GM18499 (cell line): ENCODE results near the gene EVC2.
"Not testable (repeated sequence)": the region's sequence is repeated elsewhere in the genome, so short reads cannot be mapped to it uniquely, and the experiment has no call there.

ENCODE experiments used
- ATAC-seq: cut with Tn5 transposase; IDR thresholded peaks from one replicate; pipeline ENCODE4 v1.9.1; 2021; ENCODE audit warnings: moderate number of reproducible peaks; ENCODE audit not compliant: insufficient read depth, unreplicated experiment

Gene EVC2

DNA sequence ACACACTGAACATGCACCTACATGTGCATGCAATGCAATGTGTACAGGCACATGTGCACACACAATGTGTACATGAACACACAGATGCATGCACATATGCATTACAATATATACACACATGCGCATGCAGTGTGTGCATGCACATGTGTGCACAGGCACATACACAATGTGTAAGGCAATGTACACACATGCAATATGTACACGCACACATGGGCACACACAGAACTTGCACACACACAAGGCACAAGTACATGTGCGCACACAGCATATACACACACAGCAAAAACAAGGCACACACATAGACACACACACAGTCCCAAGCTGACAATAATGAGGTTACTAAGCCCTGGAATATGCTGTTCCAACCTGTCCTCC is 76.3 kb downstream of the EVC2 start:
- no peak for ATAC-seq

DNA sequence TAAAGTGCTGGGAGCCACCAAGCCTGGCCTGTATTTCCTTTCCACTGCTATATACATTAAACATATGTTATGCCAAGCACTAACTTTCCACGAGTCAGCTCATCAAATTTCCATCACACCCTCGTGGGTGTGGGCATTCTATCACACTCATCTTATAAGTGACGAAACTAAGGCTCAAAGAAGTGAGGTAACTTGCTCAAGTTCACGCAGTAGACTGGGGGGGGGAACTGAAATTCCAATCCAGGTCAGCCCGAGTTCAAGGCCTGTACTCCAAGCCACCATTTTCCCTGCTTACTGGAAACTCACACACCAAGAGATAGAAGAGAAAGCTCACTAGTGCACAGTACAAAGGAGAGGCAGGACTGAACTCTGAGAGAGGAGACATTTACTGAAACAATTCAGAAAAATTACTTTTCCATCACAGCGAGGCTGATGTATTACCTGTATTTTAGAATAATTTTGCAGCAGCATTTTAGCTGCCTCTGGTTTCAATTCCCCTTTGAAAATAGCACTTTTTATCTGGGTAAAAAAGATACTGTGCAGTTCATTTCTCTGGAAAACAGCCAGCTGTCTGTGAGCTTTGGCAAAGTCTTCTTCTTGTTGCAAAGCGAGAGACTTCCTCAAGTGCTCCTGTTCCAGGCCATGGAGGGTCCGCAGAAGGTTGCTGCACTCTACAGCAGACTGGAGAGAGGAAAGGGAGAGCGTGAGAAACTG is 76.8 kb downstream of the EVC2 start:
- ATAC-seq: no peak

DNA sequence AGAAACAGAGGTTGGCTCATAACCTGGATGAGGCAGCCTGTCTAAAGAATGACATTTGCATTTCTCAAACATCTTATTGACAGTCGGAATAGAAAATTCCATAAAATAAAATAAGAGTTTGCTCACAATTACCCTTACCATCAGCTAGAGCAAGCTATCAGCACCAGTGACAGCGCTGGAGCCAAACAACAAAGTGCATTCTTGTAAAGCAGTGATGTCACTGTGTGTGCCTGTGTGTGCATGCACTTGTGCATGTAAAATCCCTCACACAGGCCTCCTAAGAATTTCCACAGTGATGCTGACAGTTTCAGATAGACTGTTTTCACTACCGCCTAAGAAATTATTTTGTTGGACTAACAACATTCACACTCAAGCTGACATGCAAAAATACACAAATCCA is 77.6 kb downstream of the EVC2 start:
- no peak for ATAC-seq

DNA sequence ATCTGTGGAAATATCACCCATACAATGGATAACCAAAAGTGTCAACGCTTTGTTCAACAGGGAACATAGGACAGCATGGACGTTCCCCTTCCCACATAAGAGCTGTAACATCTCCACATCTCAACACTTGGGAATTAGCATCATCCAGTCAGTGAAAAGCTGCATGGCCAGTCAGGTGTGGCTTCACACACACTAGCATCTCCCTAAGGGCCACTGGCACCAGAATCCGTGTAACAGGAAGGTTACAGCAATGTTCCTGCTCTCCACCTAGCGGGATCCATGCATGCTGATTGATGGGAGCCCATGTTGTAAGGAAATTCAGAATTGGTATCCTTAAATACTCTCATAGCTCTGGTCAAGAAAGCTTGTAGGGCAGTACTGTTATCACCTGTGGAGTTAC is 78.8 kb downstream of the EVC2 start:
- ATAC-seq: no peak

DNA sequence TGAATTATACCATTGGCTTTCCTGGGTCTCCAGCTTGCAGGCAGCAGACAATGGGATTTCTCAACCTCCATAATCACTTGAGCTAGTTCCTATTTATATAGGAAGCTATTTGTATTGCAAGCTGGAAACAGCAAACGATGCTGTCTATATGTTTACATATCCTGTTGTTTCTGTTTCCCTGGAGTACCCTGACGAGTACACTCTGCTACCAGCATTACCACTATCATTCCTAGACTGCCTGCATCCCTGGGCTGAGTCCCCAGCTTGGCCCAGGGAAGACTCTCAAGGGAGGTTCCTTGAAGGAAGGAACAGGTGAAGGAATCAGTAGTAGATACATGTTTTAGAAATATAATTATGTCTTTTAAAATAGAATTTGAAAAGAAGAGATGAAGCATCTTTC is 81.4 kb downstream of the EVC2 start:
- no peak for ATAC-seq

DNA sequence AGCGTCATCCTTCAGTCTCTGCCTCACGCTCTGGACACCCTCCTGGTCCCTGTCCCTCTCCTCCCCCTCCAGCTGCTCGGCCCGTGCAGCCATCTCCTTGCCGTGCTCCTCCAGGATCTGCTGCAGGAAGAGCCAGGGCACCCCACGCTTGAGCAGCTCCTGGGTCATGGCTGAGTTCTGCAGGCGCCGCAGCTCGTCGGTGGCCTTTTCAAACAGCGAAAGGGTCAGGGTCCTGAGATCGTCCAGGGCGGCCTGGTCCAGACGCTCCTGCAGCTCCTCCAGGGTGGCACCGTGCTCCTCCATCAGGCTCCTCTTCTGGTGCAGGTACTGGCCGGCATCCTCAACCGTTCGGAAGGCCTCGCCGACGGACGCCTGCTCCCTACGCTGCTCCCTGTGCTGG is 85.8 kb downstream of the EVC2 start:
- ATAC-seq: no peak

DNA sequence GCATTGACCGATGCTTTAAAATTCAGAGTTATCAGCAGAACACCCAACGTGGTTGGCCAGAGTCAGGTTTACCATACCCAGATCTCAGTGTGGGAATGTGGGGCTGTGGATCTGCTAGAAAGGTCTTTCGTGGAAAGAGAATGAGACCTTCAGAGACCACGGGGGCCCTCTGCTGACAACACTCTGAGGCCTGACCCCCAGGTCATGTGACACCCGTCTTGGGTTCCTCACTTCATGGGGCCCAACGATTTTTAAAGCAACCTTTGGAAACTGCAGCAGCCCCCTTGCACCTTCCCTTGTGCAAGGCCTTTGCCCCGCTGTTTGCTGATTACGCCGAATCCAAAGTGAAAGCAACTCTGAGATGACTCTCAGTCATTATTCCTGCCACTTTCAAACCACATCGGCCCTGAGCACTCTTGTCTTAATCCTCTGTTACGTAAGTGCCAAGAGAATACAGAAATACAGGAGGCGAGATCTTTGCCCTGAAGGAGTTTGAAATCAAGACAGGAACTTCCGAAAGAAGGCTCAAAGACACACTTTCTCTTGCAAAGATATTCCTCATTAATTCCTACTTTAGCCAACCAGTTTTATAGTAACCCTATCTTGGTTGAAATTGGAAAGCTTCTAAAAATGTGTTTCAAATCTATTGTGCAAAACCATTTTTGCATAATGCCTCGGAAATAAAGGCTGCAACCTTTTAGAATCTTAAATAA is 88.3 kb downstream of the EVC2 start:
- no peak for ATAC-seq

DNA sequence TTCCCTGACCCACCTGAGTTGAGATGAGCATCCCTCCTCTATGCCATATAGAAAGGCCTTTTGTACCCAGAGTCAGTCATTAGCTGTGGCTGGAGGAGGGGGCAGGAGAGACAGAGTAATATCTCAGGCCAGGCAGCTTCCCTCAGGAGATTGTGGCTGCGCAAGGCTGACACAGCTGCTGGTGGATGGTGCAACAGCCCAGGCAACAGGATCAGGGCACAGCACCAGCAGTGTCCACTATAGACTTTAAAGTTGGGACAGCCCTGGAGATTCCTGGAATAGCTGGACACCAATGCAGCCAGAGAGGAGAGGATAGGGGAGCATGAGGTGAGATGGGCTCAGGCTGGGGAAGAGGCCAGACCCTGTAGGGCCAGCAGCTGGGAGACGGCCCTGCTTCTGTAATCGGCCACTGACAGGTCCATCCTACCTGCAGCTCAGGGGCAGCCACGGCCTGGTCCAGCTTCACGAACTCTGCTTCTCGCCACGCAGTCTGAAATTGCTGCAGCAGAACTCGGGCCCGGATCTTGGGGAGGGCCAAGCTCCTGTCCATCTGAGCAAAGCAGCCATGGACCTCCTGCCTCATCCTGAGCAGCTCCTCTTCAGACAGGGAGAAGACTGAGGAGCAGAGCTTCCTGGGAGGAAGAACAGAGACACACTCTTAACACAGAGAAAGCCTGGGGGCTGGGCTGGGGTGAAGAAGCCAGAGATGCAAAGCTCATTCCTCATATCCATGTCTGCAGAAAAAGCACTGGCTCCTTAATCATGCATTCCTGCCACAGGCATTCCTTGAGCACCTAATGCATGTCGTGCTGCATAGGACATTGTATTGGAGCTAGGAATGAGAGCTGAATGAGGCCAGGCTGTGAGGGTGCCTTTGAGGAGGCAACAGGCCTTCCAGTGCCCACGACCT is 90.1 kb downstream of the EVC2 start:
- ATAC-seq: no peak

DNA sequence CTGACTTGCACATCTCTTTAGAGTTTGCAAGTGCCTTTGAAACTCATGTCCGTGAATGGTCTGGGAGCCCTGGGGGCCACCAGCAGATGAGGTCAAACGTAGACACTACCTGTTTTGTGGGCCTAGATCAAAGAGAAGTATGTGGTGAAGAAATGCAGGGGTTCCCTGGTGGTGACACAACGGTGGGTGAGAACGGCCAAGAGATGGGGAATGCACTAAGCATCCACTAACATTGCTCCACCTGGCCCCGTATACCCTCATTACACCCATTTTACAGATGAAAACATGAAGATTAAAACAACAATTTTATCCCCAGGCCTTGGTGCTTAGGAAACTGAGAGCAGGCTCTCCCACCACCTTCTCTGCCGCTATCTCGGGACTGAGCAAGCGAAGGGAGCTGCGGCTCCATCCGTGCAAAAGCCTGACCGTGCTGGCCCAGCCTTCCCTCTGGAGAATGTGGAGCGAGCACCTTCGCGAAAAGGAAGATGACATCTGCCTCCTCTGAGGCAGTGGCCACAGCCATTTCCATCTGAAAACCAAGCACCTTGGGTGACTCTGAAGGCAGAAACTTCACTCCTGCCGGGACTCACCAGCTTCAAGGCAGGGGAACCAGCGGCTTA is 91.9 kb downstream of the EVC2 start:
- ATAC-seq: no peak

DNA sequence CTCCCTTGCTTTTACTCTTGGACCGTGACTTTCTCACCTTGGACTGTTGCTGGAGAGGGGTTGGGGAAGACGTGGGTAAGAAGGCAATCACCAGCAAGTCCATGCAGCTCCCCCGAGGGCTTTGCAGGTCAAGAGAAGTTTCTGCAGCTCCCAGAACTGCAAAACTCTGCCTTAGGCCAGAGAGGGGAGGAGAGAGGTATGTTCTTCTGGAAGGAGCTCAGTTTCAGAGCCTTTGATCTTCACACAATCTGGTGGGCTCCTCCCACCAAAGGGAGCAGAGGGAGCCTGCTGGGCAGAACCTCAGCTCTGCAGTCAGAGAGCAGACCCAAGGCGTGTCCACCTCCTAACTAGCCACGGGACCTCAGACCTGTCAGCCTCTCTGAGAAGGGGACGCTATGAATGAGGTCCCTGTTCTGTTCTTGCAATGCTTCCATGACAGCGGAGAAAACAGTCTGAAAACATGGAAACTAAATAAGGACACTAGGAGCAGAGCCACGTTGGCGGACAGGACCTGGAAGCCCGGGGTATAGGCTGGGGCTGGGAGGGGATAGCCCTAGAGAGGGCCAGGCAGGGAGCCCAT is 92.8 kb downstream of the EVC2 start:
- no peak for ATAC-seq

DNA sequence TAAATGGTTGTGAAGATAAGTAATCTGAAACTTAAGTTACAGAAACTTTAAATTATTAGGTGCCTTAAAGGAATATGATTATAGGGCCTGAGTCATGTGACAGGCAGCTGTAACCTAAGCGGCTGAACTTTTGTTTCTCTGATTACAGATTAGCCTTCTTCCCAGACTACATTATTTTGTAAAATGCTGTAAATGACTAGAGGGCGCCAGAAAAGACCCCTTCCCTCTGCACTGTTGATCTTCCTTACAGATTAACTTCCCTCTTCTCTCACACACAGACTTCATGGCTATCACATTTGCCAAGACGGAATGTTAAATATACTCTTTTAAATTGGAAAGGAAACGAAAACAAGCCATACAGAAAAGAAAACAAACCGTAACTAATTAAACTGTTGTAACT is 96.6 kb downstream of the EVC2 start:
- no peak for ATAC-seq

DNA sequence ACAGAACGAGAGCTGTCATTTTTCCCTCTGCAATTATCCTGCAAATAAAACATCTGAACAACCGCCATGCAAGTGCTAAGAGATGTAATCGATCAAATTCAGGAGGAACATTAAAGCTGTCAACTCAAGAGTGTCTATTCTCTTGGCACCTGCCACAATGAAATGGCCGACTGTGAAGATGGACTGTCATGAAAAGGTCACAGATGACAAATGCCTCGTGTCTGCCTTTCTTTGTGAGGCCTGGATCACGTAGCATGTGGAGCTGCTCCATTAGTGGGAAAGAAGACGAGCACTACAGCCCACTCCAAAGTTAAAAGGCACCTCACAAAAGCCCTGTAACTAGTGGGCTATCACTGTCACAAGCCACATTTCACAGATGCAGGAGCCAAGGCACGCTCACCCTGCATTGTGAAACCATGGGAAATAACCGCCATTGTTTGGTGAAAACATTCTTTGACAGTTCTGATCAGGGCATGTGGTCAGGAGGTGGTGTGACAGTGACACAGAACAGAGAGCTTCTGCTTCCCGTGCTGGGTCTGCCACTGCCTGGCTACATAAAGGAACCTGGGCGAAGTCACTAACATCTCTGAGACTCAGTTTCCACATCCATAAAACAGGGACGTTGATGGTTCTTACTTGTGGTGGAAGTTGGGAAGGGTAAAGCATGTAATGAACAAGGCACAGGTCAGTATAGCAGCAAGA is 98.9 kb downstream of the EVC2 start:
- no peak for ATAC-seq

DNA sequence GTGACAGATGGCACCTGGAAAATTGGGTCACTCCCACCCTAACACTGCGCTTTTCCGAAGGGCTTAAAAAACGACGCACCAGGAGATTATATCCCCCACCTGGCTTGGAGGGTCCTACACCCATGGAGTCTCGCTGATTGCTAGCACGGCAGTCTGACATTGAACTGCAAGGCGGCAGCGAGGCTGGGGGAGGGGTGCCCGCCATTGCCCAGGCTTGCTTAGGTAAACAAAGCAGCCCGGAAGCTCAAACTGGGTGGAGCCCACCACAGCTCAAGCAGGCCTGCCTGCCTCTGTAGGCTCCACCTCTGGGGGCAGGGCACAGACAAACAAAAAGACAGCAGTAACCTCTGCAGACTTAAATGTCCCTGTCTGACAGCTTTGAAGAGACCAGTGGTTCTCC is 114.5 kb downstream of the EVC2 start:
- ATAC-seq: not testable (repeated sequence)

DNA sequence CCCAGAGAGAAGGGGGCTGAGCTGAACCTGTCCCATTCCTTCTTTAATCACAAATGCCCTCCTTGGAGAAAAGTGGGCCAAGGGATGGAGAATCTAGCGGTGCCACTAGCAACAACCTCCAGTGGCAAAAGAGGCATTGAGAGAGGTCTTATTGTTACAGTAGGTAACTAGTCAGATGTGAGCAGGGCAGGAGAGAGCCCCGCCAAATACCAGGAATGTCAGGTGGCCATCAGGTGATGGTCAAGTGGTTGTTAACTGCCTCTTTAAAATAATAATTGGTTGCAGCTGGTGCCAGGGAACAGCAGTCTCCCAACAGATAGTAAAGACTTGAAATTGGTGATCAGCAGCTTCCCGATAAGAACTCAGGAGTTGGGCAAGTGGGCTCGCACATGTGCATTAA is 116.1 kb downstream of the EVC2 start:
- no peak for ATAC-seq

DNA sequence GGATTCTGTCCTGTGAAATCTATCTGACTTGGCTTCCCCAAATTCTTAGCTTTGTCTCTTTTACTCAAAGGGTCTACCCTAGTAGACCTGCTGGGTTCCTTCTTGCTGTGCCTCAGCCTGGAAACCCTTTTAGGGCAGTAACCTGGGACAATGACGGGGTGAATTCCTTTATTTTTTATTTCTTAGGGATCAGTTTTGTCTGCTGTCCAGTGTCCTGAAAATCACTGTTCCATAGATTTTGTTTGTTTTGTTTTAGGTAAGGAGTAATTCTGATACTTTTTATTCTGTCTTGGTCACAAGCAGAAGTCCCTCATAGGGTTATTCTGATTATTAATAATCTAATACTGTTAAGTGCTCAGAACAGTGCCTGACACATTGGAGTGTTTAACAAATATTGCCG is 118.9 kb downstream of the EVC2 start:
- ATAC-seq: no peak

DNA sequence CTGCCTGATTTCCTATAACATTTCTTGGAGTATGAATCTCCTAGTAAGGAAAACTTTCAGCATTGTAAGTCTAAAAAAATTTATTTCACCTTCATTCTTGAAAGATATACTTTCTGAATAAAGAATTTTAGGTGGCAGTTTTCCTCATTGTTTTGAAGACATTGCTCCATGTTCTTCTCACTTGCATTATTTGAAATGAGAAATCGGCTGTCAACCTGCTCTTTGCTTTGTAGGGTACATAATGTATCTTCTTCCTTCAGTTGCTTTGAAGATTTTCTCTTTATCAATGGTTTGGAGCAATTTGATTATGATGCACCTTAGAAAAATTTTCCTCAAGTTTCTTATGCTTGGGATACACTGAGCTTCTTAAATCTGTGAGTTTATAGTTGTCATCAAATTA is 120.3 kb downstream of the EVC2 start:
- no peak for ATAC-seq

DNA sequence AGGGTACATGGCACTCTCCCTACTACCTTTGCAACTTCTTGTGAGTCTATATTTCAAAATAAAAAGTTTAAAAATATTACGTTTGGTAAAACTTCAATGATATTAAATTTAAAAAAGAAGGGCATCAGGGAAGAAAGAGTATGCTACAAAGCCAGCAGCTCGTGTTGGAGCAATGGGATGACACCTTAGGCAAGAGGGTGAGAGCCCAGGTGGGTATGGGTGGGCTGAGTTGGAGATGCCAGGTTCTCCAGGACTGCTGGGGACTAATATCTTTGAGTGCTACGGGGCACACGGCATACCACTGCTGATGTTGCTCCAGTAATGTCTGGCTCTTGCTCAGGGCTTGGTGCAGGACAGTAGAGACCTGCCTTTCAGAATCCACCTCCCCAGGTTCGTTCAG is 132.4 kb downstream of the EVC2 start:
- no peak for ATAC-seq

DNA sequence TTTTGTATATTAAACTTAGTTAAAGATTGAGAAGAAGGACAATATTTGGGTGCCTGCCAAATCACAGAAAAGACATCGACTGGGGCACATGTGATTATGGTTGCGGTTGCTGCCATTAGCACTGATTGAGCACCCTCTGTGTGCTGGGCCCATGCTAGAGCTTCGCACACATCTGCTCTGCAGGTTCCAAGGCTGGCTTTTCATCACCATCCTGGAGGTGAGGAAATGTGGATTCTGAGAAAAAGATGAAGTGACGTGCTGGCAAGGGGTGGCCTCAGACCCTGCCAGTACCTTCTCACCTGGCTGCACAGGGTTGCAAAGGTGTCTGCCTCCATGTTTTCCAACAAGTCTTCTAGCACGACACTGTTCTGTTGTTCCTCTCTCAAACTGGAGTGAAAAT is 134.0 kb downstream of the EVC2 start:
- ATAC-seq: no peak

DNA sequence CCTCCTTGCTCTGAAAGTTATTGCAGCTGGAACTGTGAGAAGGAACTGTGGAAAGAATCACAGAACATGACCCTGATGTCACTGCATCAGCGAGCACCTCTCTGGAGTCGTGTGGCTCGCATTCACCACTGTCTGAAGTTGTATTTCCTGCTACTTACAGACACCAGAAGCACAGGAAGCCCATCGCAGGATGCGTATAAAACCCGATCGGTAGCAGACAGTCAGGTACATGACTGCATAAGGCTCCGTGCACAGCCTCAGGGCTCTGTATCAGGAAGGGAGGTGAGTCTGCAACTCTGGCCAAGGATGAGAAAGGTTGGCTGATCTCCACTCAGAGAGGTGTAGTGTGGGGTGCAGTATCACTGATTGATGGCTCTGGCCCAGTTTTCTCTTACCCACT is 134.4 kb downstream of the EVC2 start:
- no peak for ATAC-seq

DNA sequence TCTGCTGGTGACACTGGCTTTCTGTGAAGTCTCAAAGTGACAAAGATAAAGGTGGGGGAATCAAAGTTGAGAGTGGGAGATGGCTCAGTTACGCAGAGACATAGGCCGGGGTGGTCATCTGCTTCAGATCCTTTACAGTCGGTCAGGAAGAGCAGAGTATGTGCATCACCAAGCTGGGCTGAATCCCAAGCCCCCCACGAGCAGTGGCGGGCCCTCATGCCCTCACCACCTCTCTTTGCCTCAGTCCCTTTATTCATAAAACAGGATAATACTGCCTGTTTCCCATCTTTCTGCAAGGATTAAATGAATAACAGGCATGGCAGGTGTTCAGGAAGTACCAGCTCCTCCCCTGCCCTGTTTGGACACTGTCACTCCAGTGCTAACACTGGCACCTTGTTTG is 135.6 kb downstream of the EVC2 start:
- ATAC-seq: no peak
